HG03378 (cell line): ENCODE results near the gene RBL2.
A peak's percentile ranks its signal among the peaks of the same experiment; 100 is the strongest.

Experiments used
- ATAC-seq: cut with Tn5 transposase; IDR thresholded peaks from one replicate; pipeline ENCODE4 v1.9.1; 2021; ENCODE audit warnings: mild to moderate bottlenecking, moderate library complexity; ENCODE audit not compliant: unreplicated experiment

The RBL2 gene

GRCh38 chr16:53446090-53446489, 11.8 kb downstream of the RBL2 start:
- no peak for ATAC-seq

GRCh38 chr16:53449816-53450517, 15.7 kb downstream of the RBL2 start:
- peak; percentile 74 for ATAC-seq

- no peak for ATAC-seq
These were observed 19.7 kb downstream of the RBL2 start for GRCh38 chr16:53453928-53454327.

GRCh38 chr16:53456625-53457024, 22.4 kb downstream of the RBL2 start:
- ATAC-seq, result no peak

GRCh38 chr16:53457670-53458069, 23.4 kb downstream of the RBL2 start:
- peak; percentile 100 for ATAC-seq

GRCh38 chr16:53458635-53459034, 24.4 kb downstream of the RBL2 start:
- no peak for ATAC-seq

- ATAC-seq, result no peak
These were observed 31.5 kb downstream of the RBL2 start for GRCh38 chr16:53465606-53466280.

- ATAC-seq, result no peak
These were observed 42.6 kb downstream of the RBL2 start for GRCh38 chr16:53476867-53477266.

- no peak for ATAC-seq
These were observed 44.7 kb downstream of the RBL2 start for GRCh38 chr16:53478965-53479364.

GRCh38 chr16:53480394-53480793, 46.1 kb downstream of the RBL2 start:
- no peak for ATAC-seq

GRCh38 chr16:53482123-53482522, 47.9 kb downstream of the RBL2 start:
- ATAC-seq, result no peak

- no peak for ATAC-seq
These were observed 50.3 kb downstream of the RBL2 start for GRCh38 chr16:53484542-53484941.

GRCh38 chr16:53486230-53486629, 52.0 kb downstream of the RBL2 start:
- no peak for ATAC-seq

GRCh38 chr16:53489755-53490154, 55.5 kb downstream of the RBL2 start:
- no peak for ATAC-seq

- ATAC-seq, result no peak
These were observed 58.2 kb downstream of the RBL2 start for GRCh38 chr16:53492503-53492902.

GRCh38 chr16:53494636-53495035, 60.4 kb downstream of the RBL2 start:
- ATAC-seq, result no peak

- no peak for ATAC-seq
These were observed 61.1 kb downstream of the RBL2 start for GRCh38 chr16:53495325-53495724.

- ATAC-seq, result no peak
These were observed 64.7 kb downstream of the RBL2 start for GRCh38 chr16:53498984-53499383.

GRCh38 chr16:53501216-53501859, 67.1 kb downstream of the RBL2 start:
- no peak for ATAC-seq

- peak; percentile 10 for ATAC-seq
These were observed 68.3 kb downstream of the RBL2 start, which contains the start of gene AKTIP for GRCh38 chr16:53502331-53503269. Gene AKTIP (minus strand): TSS chr16:53503209. CDS start chr16:53500259, 2,950 bp downstream.
